HG03342 (cell line): ENCODE data around the gene TMEM165.
A peak's percentile ranks its signal among the peaks of the same experiment; 100 is the strongest.

Experiments
- ATAC-seq: cut with Tn5 transposase; IDR thresholded peaks from one replicate; pipeline ENCODE4 v1.9.1; 2021; ENCODE audit warnings: mild to moderate bottlenecking, moderate library complexity; ENCODE audit not compliant: unreplicated experiment

The TMEM165 gene

DNA sequence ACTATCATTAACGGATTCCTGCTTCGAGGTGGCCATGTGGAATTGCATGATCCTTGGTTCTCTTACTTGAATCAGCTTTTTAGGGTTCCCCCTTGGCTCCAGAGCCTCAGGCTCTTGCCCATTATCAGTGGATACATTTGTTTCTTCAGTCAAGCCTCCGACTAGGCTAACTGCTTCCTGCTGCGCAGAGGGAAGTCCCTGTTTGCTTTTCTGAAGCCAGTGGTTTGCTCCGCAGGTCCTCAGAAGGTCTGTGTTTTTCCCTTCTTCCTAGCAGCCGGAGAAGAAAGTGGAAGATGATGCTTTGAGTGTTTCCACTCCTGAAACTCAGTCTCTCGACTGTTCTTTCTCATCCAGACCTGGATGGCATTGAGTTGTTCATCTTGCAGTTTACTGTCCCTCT lies 29.1 kb upstream of the TMEM165 start:
- no peak for ATAC-seq

DNA sequence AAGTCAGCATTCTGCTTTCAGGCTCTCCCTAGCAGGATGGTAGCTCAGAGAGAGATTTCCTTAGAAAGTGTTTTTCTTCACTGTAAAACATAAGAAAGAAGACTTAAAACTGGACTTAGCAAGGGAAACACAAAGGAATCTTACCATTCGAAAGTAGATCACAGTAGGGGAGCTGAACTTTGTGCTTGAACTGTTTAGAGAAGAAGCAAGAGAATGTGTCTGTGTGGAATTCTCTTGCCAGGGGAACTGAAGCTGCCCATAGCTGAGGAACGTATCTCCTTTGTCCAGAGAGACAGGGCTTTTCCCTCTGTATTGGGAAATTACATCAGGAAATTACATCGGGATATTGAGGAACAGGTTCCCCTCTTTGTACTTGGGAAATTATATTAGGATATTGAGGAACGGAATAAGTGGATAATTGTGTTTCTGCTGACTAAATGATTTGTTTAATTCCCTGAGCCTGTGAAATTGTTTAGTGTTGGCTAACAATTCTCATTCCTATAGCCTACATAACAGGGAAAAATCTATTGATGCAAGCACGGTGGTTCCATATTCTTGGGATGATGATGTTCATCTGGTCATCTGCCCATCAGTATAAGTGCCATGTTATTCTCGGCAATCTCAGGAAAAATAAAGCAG lies 28.6 kb upstream of the TMEM165 start:
- no peak for ATAC-seq

DNA sequence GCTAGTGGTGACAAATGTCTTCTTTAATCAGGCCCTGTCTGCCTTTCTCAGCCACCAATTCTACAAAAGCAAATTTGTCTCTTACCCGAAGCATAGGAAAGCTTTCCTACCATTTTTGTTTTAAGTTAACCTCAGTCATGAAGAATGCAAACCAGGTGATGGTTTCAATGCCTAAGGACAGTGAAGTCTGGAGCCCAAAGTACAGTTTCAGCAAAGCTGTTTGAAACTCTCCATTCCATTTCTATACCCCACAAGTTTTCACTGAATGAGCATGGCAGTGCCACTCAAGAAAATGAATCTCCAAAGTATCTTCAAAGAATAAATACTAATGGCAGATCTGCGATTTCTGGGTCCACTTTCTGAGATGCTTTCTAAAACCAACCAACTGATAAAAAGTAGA lies 25.8 kb upstream of the TMEM165 start:
- no peak for ATAC-seq

DNA sequence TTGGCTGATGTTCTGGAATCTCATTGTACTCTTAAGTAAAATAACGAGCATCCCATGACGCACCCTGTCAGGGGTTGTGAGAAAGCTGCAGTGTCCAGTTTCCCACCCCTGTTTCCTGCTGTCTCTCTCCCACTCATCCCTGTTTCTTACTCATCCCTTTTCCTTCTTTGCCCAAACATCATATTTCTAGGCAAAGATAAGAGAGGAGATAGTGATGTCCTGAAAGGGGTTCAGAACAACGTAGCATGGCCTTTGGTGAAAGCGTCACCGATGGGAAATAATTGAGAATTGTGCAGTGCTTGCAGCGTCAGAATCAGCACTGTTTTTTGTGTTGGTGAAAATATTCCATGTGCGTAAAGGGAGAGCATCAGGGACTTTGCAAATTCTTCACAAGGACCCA lies 23.5 kb upstream of the TMEM165 start:
- no peak for ATAC-seq

DNA sequence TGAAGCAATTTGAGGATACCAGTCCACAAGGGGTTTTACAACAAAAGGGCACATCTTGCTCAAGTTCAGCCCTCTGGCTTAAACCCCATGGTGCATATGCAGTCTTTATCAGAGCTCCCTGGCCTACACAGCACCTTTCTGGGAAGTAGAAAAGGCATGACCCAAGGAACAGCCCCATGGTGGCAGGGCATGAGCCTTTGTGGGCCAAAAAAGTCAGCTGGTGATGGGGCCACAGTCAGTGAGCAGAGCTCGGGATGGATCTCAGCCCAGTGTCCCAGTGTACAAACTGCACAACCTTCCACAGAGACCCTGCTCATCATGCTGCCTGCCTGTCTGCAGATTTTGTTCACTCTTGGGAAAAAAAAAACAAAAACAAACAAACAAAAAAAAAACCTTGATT lies 22.3 kb upstream of the TMEM165 start:
- ATAC-seq: no peak

DNA sequence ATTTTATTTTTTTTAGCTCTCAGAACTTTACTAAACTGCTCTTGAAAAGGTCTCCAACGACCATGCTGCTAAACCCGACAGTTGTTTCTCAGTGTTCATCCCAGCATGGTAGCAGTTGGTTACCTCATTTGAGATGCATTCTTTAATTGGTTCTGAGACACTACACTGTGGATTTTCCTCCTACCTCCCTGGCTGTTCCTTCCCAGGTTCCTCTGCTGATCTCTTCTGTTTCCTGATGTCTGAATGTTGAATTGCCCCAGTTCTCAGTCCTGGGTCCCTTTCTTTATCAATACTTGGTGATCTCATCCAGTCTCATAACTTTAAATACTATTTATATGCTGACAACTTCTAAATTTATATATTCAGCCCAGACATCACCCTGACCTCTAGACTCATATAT lies 19.1 kb upstream of the TMEM165 start:
- no peak for ATAC-seq

DNA sequence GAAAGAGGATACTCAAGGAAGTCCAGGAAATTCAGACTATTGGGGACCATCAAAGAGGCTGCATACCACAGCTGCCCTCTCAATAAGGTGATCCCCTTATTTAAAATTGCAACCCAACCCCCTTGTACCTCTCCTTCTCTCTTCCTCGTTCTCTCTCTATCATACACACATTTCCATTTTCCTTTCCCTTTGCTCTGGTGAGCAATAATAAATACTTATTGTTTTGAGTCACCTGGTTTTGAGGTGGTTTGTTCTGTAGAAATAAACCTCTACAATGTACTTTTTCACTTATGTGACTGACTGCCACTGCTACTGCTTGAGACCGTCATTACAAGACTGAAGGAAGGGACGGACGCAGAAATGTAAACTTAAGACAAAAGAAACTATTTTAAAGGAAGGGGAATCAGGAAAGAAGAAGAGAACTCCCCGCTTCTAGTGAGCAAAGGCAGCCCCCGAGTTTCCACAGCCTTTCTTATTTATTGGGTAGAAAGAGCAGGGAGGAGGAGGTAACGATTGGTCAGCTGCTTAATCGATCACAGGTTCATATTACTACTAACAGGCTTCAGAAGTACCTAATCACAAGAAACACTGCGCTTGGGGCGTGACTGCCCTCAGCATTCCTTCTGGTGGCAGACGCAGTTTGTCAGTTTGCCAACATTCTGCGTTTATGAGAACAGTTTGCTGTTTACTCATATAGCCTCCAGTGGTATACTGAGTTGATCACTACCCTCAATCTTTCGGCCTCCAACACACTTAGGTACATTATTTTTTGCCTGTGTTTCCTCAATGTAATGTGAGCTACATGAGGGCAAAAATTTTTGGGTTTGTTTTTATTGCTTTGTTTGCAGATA lies 16.9 kb upstream of the TMEM165 start:
- no peak for ATAC-seq

DNA sequence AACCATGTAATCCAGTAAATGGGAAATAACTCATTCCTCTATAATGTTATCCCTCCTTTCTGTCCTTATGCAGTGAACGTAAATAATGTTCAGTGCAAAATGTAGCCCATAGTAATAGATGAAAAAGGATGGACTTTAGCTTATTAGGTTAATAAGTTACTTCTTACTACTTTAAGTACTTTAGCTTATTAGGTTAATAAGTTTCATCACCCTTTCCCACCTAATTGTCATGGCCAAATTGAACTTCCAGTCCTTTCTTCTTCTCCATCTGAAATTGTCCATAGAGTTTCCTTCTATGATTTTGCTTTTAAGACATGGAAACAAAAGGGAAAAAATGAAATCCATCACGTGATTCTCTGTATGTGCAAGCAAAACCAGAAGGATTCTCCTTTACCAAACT lies 15.2 kb upstream of the TMEM165 start:
- ATAC-seq: no peak

DNA sequence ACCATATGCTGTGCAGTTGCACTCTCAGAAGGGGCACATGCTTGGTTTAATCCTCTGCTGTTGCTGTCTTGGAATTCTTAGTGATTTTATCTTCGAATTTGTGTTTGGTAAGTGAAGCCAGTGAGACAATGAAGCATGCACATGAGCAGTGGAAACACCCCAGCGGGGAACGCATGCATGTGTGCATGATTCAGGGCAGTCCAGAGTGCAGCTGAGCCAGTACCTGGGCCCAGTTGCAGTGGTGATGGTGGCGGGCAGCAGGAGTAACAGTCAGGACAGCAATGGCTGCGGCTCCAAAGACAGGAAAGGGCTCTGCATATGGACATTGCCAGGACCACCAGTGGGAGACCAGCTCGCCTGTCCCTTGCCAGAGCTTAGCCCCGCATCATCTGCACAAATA lies 14.3 kb upstream of the TMEM165 start:
- no peak for ATAC-seq

DNA sequence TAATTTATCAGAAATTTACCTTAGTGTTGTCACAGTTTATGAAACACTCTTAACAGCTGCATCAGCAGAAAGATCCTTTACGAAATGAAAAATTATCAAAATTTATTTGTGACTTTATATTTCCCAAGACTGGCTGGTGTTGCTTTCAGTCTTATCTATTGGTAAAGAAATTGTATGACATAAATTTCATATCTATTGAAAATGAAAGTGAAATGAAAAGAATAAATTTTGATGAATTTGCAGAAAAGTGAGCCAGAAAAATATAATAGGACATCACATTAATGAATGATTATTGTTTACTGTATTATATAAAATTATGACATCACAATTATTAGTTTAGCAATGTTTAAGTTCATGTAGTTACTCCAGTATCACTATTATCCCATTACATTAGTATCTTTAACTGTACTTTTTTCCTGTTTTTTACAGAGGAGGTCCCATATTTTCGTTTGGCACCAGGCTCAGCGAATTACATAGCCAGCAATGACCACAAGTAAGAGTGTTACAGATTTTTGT lies 13.2 kb upstream of the TMEM165 start:
- no peak for ATAC-seq

DNA sequence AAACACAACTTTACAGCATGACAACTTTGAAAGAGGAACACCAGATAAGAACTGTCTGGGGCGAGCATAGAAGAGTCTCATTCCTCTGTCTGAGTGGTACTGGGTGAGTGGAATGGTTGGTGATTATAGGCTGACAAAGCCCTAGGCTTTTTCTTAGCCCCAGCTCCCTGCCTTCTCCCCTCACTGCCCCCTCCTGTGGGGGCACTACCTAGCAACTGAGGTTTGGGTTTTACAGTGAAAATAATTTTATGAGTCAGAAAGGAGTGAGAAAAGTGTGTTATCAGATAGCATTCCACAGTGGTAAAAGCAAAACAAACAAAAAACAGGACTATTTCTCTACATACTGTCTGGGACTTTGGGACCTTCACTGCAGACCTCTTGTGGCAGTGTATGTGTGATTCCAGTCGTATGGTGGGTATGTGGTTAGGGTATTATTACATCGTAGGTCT lies 10.5 kb upstream of the TMEM165 start:
- ATAC-seq: no peak

DNA sequence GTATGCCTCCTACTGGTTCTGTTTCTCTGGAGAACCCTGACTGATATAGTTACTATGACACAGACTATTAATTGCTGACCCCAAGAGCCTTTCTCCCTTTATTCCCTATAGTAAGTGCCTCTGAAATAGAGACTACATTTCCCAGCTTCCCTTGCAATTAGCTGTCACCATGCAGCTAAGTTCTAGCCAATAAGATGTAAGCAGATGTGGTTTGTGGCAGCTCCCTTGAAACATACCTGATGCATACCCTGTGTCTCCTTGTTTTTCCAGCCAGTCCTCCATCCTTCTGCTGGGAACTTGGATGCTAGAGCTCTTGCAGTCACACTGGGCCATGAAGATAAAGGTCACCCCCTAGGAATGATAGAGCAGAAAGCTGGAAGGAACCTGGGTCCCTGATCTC lies 9.7 kb upstream of the TMEM165 start:
- peak; percentile 76 for ATAC-seq

DNA sequence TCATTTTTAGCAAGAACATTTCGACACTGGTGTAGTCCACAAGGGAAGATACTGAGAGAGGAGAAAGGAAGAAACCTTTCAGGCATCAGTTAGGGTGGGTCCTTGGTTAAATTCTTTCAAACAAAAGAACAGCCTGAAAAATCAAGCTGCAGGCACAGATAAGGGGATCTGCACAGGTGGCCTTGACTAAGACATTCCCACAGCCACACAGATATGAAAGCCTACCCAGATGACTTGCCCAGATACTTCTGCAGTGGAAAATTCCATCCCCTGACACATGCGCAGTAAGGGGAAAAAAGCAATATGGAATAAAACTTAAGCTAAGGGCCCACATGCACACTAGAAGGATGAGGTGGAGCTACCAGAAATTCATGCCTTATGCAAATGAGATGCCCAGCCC lies 8.9 kb upstream of the TMEM165 start:
- ATAC-seq: no peak

DNA sequence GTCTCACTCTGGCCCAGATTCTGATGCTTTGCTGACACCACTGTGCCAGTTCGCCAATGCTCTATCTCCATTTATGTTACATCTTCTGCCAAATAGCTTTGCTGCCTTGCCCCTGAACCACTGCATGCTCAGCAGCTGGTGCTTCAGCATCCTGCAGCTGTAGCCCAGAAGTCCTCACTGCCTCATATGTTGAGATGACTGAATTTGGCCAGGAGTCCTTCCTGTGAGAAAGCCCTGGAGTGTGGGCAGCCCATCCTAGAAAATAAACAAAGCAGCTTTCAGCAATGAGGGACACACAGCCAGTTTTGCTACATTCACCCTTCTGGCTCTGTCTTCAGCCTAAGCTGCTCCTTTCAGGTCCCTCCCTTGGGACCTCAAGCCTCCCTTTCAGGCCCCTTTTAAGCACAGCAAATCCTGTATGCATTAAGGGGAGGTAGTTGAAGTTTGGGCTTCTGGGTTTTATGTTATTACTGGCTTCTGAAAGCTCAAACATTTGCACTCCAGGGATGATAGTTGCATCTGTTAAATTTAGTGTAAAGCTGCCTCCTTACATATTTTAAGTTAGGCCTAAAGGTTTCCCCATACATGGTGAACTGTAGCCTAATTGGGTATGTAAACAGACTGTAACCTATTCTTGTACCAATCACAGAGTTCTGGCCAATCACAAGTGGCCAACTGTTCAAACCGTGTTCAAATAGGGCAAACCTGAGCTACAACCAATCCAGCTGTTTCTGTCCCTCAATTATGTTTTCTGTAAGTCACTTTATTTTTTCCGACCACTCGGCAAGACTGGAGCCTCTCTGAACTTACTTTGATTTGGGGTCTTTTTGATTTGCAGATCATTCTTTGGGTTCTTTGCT lies 2.1 kb upstream of the TMEM165 start:
- no peak for ATAC-seq

DNA sequence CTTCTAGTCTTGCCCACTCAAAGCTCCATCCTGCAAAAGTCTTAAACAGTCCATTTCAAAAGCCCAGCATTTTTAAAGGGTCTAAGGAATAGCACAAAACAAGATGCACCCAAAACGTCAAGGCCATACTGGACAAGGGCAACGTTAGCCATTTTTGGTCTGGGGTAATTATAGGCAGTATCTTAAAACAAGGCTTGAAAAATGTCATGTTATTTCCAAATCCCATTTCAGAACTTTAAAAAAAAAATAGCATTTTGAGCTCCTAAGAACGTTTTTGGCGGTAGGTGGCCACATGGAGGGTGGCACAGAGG lies 584 bp upstream of the TMEM165 start:
- no peak for ATAC-seq

DNA sequence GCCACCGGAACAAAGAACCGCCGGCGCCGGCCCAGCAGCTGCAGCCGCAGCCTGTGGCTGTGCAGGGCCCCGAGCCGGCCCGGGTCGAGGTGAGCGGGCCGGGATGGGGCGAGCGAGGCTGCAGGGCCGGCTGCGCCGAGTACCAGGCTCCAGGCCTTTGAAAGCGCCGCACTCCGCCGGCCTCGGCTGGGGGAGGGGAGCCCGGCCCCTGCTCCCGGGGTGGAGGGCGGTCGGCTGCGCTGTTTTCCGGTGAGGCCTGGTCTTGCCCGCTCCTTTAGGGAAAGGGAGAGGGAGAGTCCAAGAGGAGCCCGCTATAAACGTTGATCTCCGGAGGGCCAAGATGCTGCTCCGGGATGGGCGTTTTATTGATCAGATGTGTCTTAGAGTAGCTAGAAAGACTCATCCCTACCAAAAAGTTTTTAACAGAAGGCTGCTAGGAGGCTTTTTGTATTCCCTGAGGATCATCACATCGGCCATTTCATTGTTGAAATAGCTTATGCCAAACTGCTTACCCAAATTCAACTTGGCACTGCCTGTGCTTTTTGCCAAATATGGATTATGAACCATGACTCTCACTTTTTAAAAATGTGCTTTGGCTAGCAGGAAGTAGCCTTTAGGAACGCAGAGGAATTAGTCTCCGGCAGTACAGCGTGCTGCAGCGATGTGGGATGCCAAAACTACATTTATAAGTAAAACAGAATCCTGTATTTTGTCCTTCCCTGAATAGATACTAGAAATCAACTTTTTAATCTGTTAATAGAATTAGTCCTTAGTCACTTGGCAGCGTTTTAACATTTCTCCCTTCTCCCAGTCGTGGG lies 760 bp downstream of the TMEM165 start:
- ATAC-seq: peak; percentile 31

DNA sequence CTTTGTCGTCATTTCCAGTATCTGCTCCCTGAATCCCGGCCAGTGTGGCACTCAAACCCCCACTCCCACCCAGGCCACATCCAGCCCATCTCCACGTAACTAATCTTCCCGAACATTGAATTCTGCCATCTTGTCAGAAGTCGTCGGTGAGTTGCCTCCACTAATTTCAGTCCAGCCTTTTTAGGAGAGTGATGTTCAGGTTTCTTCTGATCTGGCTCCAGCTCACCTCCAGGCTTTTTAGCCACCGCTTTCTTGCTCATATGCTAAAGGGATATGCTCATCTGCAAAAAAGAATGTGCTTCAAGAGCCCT lies 1.3 kb downstream of the TMEM165 start:
- ATAC-seq: no peak

DNA sequence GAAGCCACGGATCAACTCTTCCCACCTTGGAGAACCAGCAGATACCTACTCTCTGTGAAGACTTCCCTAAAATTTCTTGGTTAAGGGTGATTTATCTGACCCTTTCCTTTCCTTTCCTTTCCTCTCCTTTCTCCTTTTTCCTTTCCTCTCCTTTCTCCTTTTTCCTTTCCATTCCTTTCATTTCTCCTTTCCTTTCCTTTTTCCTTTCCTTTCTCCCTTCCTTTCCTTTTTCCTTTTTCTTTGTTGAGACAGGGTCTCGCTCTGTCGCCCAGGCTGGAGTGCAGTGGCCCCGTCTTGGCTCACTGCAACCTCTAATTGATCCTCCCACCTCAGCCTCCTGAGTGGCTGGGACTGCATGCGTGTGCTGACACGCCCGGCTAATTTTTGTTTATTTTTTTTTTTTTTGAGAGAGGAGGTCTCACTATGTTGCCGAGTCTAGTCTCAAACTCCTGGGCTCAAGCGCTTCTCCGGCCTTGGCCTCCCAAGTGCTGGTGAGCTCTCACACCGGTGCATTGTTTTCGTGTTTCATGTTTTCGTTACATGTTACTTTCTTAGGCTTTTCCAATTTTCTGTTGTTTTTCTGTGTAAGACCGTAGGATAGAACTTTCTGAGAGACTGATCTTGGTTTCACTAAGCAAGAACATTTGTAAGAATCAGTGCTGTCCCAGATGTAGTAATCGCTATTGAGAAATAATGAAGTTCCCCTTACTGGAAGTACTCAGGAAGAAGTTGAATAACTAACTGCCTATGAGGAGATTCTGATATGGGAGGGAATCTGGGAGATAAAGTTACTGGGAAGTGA lies 2.0 kb downstream of the TMEM165 start:
- ATAC-seq: no peak

DNA sequence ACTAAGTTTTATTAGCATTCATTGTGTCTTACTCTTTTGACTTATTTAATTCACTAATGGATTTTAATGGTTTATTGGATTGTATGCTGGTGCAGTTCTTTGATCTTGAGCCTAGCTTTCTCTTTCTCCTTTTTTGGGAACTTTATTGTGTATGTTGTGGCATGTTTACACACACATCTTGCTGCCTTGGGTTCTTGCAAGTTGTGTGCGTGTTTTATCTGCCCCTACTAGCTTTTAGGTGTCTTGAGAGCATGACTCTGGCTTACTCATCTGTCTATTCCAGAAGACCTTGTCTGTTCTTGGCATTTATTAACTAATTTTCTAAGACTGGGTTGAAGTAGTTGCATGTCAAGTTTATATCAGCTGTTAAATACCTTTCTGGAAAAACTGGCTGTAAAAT lies 2.7 kb downstream of the TMEM165 start:
- ATAC-seq: no peak

DNA sequence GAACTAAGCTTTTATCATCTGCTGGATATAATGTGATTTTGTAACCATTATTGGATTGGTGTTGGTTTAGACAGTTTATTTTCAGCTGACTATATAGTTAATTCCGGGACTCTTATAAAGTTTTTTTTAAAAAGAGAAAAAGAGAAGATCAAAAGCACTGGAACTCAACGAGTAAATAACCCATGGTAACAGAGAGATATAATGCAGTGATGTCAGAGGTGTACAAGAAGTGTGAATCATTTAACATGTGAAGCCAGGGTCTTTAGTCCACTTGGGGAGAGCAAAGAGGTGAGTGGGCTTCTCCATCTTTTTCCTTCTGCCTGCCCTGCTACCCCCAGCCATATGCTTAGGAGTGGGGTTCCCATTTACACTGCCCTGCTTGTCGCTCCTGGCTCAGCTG lies 3.2 kb downstream of the TMEM165 start:
- ATAC-seq: no peak
